SU-DHL-6 (cell line): ENCODE measurements around the gene NAV3.

Experiments
- H2AFZ ChIP-seq: fragments of 200-600 bp; sonication (generic); 2 replicates; pipeline ENCODE4 v1.6.1; 2014; ENCODE audit warnings: low read depth, mild to moderate bottlenecking, moderate library complexity, mixed read lengths, antibody characterized with exemption, low read length; ENCODE audit not compliant: severe bottlenecking
- H3F3A ChIP-seq: fragments of 200-600 bp; shearing (Covaris generic); 2 replicates; pipeline ENCODE4 v1.6.0; 2016; ENCODE audit warnings: antibody characterized with exemption, mild to moderate bottlenecking; ENCODE audit not compliant: insufficient read depth
- H3K27ac ChIP-seq: fragments of 200-600 bp; sonication (generic); 2 replicates; pipeline ENCODE4 v1.5.1; 2016; ENCODE audit warnings: low read depth, mild to moderate bottlenecking, low read length, moderate library complexity, mixed read lengths
- H3K27me3 ChIP-seq: fragments of 200-600 bp; sonication (generic), shearing (Covaris generic); 2 replicates; pipeline ENCODE4 v1.6.0; 2014; ENCODE audit warnings: mild to moderate bottlenecking, low read length
- H3K36me3 ChIP-seq: fragments of 200-600 bp; sonication (generic); 2 replicates; pipeline ENCODE4 v1.6.1; 2014; ENCODE audit warnings: mild to moderate bottlenecking, low read length, mixed read lengths
- H3K4me2 ChIP-seq: fragments of 300-600, 200-600 bp; shearing (Covaris generic), sonication (generic); 2 replicates; pipeline ENCODE4 v1.6.0; 2014; ENCODE audit warnings: low read length, low read depth, mild to moderate bottlenecking; ENCODE audit not compliant: poor library complexity, severe bottlenecking
- H3K4me3 ChIP-seq: fragments of 200-600 bp; sonication (generic); 2 replicates; pipeline ENCODE4 v1.5.1; 2014; ENCODE audit warnings: antibody characterized with exemption, low read length, mild to moderate bottlenecking, mixed read lengths; ENCODE audit not compliant: insufficient read depth, poor library complexity, severe bottlenecking
- H3K79me2 ChIP-seq: fragments of 200-600 bp; sonication (generic); 2 replicates; pipeline ENCODE4 v1.6.1; 2014; ENCODE audit warnings: mild to moderate bottlenecking, low read length, moderate library complexity; ENCODE audit not compliant: insufficient read depth
- H3K9ac ChIP-seq: fragments of 200-600 bp; sonication (generic); 2 replicates; pipeline ENCODE4 v1.7.0; 2014; ENCODE audit warnings: mild to moderate bottlenecking, low read length
- H3K9me2 ChIP-seq: fragments of 200-600 bp; sonication (generic); replicated peaks from 2 replicates; pipeline ENCODE4 v1.6.1; 2014; ENCODE audit warnings: low read length; ENCODE audit not compliant: insufficient read depth
- H3K9me3 ChIP-seq: fragments of 200-600 bp; sonication (generic); 2 replicates; pipeline ENCODE4 v1.6.1; 2014; ENCODE audit warnings: low read length, mixed read lengths; ENCODE audit not compliant: insufficient read depth
- H4K20me1 ChIP-seq: fragments of 200-600 bp; sonication (generic); 2 replicates; pipeline ENCODE4 v1.6.1; 2014; ENCODE audit warnings: low read depth, mild to moderate bottlenecking, antibody characterized with exemption, low read length, moderate library complexity, mixed read lengths
- EZH2phosphoT487 ChIP-seq: fragments of 200-600 bp; sonication (generic), shearing (Covaris generic); conservative IDR thresholded peaks from 2 replicates; pipeline ENCODE4 v1.6.1; 2018; ENCODE audit warnings: mild to moderate bottlenecking, antibody characterized with exemption, low read length, moderate library complexity, mixed read lengths
- TF ChIP-seq, protein P1 (sequence below): fragments of 200-600 bp; sonication (generic); IDR thresholded peaks from one replicate; pipeline ENCODE4 v1.5.1; 2017; ENCODE audit warnings: antibody characterized with exemption, mild to moderate bottlenecking, low read length, moderate library complexity; ENCODE audit not compliant: insufficient read depth, poor library complexity, severe bottlenecking

The NAV3 gene

DNA sequence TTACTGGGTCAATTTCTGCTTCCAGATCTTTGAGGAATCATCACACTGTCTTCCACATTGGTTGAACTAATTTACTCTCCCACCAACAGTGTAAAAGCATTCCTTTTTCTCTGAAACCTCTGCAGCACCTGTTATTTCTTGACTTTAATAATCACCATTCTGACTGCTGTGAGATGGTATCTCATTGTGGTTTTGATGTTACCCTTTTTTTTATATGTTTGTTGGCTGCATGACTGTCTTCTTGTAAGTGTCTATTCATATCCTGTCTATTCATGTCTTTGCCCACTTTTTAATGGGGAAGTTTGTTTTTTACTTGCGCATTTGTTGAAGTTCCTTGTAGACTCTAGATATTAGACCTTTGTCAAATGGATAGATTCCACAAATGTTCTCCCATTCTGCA is 324.9 kb downstream of the NAV3 start:
- Histone ChIP-seq H3K9ac (no peak overlapping the region), H3F3A (no peaks in the 10 kb centered on the region), H3K36me3 (no peaks in the 10 kb centered on the region), H3K9me3 (no peaks in the 10 kb centered on the region), H3K4me2 (no peak overlapping the region), H3K9me2 (no peaks in the 10 kb centered on the region), H3K27ac (no peak overlapping the region), H3K4me3 (no peak overlapping the region), H2AFZ (no peak overlapping the region), H3K27me3 (no peaks in the 10 kb centered on the region), H3K79me2 (no peaks in the 10 kb centered on the region), H4K20me1 (0 out of 2 replicates have a peak, but pooled peaks cover 2% of the 10 kb centered on the region)
- TF ChIP-seq, protein P1, sequence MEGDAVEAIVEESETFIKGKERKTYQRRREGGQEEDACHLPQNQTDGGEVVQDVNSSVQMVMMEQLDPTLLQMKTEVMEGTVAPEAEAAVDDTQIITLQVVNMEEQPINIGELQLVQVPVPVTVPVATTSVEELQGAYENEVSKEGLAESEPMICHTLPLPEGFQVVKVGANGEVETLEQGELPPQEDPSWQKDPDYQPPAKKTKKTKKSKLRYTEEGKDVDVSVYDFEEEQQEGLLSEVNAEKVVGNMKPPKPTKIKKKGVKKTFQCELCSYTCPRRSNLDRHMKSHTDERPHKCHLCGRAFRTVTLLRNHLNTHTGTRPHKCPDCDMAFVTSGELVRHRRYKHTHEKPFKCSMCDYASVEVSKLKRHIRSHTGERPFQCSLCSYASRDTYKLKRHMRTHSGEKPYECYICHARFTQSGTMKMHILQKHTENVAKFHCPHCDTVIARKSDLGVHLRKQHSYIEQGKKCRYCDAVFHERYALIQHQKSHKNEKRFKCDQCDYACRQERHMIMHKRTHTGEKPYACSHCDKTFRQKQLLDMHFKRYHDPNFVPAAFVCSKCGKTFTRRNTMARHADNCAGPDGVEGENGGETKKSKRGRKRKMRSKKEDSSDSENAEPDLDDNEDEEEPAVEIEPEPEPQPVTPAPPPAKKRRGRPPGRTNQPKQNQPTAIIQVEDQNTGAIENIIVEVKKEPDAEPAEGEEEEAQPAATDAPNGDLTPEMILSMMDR = no peak
- no peak for TF ChIP-seq EZH2phosphoT487

DNA sequence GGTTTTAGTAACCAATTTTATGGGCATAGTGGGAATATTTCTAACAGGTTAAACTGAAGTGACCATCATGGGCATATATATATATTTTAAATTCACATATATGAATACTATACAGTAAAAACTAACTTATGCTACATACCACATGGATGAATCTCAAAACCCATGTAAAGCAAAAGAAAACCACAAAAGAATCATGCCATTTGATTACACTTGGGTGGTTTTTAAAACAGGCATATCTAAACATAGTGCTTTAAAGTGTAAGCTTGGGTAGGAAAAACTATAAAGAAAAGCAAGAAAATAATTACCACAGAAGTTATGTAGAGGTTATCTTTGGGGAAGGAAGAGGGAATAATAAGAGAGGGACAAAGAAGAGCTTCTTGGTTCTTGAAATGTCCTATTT is 326.1 kb downstream of the NAV3 start:
- no peaks in the 10 kb centered on the region for H3K79me2 ChIP-seq
- H4K20me1 ChIP-seq = 0 out of 2 replicates have a peak, but pooled peaks cover 2% of the 10 kb centered on the region
- H3K36me3 ChIP-seq = no peaks in the 10 kb centered on the region
- H3K27me3 ChIP-seq = no peaks in the 10 kb centered on the region
- TF ChIP-seq, protein P1 = no peak
- no peak for TF ChIP-seq EZH2phosphoT487
- H3K9me3 ChIP-seq = no peaks in the 10 kb centered on the region
- H2AFZ ChIP-seq = no peak overlapping the region
- H3K27ac ChIP-seq = no peak overlapping the region
- H3K9me2 ChIP-seq = no peaks in the 10 kb centered on the region
- H3K4me3 ChIP-seq = no peak overlapping the region
- no peak overlapping the region for H3K4me2 ChIP-seq
- H3K9ac ChIP-seq = no peak overlapping the region
- H3F3A ChIP-seq = no peaks in the 10 kb centered on the region

DNA sequence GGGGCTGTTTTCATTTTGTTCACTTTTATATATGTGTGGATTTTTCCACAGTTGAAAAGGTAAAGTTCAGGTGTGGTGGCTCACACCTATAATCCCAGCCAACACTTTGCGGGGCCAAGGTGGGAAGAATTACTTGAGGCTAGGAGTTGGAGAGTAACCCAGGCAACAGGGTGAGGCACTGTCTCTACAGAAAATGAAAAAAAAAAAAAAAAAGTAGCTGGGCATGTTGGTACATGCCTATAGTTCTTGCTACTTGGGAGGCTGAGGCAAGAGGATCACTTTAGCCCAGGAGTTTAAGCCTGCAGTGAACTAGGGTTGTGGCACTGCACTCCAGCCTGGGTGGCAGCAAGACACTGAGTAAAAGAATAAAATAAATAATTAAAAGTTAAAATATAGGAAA is 326.5 kb downstream of the NAV3 start:
- H3K4me3 ChIP-seq = no peak overlapping the region
- H3K27me3 ChIP-seq = no peaks in the 10 kb centered on the region
- H3K4me2 ChIP-seq = no peak overlapping the region
- no peak overlapping the region for H2AFZ ChIP-seq
- no peaks in the 10 kb centered on the region for H3F3A ChIP-seq
- no peaks in the 10 kb centered on the region for H3K9me2 ChIP-seq
- H3K27ac ChIP-seq = no peak overlapping the region
- H4K20me1 ChIP-seq = 0 out of 2 replicates have a peak, but pooled peaks cover 2% of the 10 kb centered on the region
- H3K9me3 ChIP-seq = no peaks in the 10 kb centered on the region
- H3K79me2 ChIP-seq = no peaks in the 10 kb centered on the region
- no peaks in the 10 kb centered on the region for H3K36me3 ChIP-seq
- TF ChIP-seq, protein P1 = no peak
- no peak for TF ChIP-seq EZH2phosphoT487
- no peak overlapping the region for H3K9ac ChIP-seq
